GM12874 (cell line): ENCODE data around the gene NDUFS2.

Experiments used
- TF ChIP-seq, protein P1 (sequence below): IDR thresholded peaks from 2 replicates; pipeline ENCODE4 v1.5.1; 2011; ENCODE audit warnings: low read depth, mild to moderate bottlenecking, control low read depth, low read length, moderate library complexity; ENCODE audit not compliant: insufficient read depth

NDUFS2 gene

DNA sequence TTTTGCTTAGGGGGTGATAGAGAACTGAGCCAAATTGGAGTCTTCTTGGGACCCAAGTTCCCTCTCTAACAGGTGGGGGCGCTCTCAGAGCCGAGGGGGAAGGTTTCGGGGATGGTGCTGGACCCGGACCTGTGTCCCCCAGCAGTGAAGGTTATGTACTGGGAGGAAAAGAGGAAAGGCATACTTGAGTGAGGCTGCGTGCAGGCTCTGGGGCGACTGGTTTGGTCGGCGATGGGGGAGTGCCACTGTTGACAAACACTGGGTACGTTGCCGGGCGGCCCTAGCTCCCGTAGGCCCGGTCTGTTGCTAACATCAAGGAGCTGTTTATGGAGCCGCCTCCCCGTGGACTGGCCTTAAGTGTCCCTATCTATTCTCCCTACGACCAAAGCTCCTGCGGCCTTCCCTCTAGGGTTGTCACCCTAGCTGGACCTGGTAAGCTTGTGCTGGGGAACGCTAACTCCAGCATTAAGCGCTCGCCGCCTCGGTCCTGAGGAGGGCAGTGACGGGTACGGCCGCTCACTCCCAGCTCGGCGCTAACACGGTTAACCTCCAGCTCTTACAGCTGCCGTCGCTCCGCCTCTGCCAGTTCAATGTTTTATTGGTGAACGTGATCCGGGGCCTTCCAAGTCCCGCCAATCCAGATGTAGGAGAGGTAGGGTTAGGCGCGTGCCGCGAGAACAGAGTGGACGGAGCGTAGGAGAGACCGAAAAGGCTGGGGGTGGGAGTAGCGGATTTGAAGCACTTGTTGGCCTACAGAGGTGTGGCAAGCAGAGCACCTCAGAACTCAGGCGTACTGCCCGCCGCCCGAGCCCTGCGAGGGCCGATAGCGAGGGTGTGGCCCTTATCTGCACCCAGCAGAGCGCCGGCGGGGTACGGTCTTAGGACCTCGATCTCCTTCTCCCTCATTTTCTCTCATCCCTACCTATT, 36.2 kb upstream of the NDUFS2 start, which contains the start of gene PPOX:
Gene PPOX, plus strand, starts transcription at position 685 of the 927 bp plus-strand sequence. CDS start 422 bp downstream, outside the sequence.
- TF ChIP-seq, protein P1, sequence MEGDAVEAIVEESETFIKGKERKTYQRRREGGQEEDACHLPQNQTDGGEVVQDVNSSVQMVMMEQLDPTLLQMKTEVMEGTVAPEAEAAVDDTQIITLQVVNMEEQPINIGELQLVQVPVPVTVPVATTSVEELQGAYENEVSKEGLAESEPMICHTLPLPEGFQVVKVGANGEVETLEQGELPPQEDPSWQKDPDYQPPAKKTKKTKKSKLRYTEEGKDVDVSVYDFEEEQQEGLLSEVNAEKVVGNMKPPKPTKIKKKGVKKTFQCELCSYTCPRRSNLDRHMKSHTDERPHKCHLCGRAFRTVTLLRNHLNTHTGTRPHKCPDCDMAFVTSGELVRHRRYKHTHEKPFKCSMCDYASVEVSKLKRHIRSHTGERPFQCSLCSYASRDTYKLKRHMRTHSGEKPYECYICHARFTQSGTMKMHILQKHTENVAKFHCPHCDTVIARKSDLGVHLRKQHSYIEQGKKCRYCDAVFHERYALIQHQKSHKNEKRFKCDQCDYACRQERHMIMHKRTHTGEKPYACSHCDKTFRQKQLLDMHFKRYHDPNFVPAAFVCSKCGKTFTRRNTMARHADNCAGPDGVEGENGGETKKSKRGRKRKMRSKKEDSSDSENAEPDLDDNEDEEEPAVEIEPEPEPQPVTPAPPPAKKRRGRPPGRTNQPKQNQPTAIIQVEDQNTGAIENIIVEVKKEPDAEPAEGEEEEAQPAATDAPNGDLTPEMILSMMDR = peak; percentile 67

DNA sequence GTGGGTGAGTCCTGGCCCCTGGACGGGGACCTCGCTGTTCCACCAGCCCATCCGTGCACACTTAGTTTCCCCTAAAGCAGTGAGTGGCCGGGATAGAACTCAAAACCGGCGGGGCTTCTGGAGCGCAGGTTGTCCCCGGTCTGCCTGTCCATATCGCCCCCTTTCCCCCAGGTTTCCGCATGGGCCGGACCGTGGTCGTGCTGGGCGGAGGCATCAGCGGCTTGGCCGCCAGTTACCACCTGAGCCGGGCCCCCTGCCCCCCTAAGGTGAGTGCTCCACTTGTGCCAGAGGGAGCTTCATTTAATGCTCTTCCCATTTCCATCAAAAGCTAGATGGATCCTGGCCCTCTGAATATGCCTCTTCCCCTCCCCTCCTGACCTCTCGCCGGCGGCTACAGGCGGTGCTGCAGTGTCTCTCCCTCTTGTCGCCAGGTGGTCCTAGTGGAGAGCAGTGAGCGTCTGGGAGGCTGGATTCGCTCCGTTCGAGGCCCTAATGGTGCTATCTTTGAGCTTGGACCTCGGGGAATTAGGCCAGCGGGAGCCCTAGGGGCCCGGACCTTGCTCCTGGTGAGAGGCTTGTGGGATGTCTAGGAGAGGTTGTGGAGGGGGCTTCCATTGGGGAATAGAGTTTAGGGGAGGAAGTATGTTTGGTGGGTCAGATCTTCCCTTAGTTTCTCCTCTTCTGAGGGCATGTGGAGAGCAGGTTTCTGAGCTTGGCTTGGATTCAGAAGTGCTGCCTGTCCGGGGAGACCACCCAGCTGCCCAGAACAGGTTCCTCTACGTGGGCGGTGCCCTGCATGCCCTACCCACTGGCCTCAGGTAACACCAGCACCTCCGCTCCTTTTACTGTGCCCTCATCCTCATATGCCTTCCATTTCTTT, 35.3 kb upstream of the NDUFS2 start:
- TF ChIP-seq, protein P1 = no peak

DNA sequence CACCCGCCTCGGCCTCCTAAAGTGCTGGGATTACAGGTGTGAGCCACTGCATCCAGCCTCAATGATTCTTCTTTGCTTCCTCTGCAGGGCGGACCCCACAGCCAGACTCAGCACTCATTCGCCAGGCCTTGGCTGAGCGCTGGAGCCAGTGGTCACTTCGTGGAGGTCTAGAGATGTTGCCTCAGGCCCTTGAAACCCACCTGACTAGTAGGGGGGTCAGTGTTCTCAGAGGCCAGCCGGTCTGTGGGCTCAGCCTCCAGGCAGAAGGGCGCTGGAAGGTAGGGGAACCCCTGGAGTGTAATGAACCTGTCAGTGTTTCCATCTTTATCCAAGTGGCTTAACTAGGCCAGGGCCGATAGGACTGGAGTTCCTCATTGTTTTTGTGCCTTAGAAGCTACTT, 33.3 kb upstream of the NDUFS2 start:
- TF ChIP-seq, protein P1 = no peak

DNA sequence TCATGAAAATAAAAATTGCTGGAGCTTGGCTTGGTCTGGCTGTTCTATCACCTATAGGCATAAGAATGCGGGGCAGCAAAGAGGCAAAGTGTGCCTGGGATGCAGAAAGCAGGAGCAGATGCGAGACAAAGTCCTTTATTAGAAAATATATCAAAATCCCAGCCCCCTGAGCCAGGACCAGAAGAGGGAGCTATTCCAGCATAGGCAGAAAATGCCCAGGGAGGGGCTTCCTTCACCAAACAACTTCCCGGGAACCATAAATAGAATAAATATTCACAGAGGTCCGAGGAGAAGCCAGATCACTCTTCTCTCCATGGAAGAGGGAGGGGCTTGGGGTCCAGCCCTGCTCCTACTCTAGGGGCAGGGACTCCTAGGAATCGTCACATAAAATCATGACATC, 31.0 kb upstream of the NDUFS2 start:
- TF ChIP-seq, protein P1 = no peak

DNA sequence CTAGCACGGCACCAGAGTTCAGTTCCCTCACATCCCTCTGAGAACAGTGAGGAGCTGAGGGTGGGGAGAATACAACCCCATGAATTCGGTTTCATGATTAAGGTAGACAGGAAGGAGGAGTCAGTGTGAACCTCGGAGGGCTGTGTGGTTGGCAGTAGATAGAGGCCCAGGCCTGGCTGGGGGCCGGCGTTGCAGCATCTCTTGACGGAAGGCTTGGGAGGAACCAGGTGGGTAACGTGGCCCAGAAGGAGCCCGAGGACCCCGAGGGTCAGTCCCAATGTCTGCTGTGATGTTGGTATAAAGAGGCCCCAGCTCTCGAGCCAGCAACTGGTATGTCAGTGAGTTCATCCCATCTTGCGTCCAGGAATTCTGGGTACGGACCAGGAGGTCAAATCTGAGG, 30.5 kb upstream of the NDUFS2 start:
- TF ChIP-seq, protein P1 = no peak

DNA sequence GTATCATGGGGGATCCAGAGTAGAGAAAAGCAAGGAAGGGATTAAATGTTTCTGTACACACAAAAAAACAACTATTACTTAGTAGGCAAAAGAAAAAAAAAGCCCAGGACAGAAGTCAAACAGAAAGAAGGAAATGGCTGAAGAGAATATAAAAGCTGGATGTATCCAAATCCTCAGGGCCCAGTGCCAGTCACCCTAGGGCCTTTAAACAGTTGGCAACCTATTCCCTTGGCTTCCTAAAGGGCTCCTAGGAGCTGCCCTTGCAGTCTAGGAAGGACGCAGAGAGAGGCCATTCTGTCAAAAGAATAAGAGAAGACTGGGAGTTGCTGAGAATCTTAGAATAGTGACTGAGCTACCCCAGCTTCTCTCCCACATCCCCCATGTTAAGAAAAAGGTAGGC, 29.8 kb upstream of the NDUFS2 start:
- TF ChIP-seq, protein P1 = no peak

DNA sequence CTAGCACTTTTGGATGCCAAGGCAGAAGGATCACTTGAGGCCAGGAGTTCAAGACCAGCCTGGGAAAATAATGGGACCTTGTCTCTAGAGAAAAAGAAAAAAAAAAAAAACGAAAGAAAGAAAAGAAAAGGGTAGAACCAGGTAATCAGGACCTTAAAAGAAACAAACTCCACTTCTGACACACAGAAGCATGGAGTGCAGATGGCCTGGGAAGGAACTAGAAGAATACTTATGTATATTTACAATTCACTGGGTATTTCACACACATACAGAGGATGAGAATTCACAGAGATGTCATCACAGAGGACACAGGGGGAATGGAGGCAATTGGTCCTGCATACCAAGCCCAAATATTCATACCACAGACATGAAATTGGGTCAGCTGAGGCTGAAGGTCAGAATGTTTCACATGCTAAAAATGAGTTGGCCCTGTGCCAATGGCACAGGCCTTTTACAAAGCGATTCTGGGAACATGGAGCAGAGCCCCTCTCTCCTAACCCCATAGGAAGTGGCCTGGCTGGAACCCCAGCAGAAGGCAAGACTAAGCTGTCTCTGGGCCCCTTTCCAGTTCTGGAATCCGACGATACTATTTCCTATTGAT, 29.3 kb upstream of the NDUFS2 start:
- TF ChIP-seq, protein P1 = no peak
